ENCODE results near the gene WSB1.
A peak's percentile ranks its signal among the peaks of the same experiment; 100 is the strongest.

The WSB1 gene

DNA sequence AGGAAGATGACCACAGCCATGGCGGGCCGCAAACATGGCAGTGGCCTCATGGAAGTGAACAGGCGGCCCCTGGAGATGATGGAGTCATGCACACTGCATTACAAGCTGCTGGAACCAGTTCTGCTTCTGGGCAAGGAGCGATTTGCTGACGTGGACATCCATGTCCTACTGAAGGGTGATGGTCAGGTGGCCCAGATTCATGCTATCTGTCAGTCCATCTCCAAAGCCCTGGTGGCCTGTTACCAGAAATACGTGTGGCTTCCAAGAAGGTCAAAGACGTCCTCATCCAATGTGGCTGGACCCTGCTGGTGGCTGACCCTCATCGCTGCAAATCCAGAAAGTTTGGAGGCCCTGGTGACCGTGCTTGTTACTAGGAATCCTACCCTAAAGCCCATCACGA, 13.4 kb upstream of the WSB1 start:
- no peak for DNase-seq

DNA sequence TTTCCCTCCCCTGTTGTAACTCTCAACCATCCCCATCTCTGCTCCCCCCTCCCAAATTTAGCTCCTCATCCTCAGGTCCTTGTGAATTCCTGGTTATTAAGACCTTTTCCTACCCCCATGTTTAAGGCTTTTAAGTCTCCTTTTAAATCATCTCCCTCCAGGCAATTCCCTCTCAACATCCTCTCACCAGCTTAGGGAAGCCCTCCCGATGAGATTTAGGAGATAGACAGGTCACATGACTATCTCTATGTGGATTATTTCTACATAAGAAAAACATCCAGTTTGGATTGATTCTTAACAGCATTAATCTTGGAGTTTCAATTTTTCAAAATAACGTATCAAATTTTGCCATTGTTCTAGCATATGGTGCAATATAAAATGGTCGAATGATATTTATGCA, 12.5 kb upstream of the WSB1 start:
- no peak for DNase-seq

DNA sequence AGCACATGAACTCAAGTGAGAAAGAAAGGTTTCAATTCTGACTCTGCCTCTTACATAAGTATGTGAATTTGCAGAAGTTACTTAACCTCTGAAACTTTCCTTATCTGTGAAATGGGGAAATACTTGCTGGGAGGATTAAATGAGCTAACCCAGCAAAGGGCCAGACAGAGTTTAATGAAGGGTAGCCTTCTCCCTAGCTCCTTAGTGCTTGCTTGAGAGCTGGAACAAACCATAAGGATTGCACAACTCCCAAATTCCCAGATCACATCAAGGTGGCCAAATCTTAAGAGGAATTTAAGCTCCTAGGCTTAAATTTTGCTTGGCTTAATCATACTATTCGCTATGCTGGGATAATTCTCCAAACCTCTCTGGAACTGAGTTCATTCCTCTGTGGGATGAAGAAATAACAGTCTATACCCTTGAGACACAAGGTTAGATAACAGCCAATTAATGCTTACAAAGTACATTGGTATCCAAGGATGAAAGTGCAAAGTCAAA, 11.8 kb upstream of the WSB1 start:
- no peak for DNase-seq

DNA sequence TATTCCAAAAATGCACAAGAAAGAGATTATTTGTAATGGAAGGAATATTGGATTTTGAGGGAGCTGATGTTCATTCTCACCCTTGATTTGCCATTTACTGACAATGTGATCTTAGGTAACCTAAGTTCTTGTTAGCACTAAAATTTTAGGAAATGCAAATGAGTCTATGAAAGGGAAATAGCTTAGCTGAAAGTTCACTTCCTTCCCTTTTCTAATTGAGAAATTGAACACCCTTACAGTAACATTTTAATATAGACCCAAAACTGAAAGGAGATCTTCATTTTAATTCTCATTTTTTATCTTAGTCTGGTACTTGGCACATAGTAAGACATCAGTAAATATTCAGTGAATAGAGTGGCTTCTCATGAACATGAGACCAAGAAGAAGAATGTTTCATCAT, 10.9 kb upstream of the WSB1 start:
- no peak for DNase-seq

DNA sequence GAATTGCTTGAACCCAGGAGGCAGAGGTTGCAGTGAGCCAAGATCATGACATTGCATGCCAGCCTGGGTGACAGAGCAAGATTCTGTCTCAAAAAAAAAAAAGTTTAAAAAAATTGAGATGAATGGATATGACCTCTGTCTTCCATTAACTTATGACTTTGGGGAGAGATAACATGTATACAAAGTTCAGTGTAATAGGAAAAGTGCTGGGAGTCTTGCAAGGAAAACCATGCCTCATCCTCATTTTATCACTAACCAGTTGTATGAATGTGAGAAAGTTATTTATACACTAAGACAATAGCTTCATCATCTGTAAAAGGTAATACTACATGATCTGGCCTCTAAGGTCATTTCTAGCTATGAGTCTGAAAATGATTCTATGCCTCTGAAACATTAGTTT, 10.2 kb upstream of the WSB1 start:
- no peak for DNase-seq

DNA sequence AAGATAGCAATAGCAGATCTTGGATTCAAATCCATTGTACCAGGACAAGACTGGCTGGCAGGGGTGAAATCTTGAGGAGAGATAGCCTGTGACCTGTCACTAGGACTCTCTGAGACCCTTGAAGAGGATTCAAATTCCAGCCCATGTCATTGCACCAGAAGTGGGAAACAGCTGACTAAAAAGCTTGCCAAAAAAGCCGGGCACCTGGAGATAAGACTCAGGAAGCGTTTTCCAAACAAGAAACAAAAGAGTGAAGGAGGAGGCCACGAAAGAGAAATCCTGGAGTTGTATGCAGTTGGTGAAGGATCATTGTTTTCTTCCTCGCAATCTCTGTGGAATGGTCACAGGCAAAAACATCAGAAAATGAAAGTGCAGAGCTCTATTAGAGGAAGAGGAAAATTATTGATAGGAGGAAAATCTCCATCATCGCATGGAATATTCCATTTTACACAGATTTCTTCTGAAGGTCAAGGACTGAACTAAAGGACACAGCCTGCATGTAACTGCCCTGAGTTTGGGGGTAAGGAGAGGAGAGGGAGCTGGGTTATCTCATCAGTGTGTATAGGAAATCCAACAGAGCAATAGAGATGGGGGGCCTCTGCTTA, 9.0 kb upstream of the WSB1 start:
- DNase-seq, result no peak

DNA sequence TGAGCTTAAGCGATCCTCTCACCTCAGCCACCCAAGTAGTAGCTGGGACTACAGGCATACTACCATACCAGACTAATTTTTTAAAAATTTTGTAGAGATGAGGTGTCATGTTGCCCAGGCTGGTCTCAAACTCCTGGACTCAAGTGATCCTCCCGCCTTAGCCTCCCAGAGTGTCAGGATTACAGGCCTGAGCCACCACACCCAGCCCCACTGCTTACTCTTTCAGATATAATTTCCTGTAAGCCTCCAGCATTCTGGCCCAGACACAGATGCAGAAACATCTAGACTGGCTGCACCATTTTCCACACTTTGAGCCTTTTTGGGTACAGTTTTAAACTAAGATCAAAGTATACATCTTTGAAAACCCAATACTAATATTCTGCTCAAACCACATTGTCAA, 8.4 kb upstream of the WSB1 start:
- DNase-seq, result no peak

DNA sequence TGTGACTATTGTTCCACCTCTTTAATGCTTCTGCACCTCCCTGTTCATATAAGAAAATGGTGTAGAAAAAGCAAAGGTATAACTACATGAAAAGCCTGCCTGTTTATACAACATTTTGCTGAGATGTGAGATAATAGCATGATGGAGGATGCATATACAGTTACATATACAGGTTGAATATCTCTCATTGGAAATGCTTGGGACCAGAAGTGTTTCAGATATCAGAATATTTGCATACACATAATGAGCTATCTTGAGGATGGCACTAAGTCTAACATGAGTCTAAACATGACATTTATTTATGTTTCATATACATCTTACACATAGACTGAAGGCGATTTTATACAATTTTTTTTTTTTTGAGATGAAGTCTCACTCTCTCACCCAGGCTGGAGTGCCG, 5.7 kb upstream of the WSB1 start:
- peak; percentile 40 for DNase-seq

DNA sequence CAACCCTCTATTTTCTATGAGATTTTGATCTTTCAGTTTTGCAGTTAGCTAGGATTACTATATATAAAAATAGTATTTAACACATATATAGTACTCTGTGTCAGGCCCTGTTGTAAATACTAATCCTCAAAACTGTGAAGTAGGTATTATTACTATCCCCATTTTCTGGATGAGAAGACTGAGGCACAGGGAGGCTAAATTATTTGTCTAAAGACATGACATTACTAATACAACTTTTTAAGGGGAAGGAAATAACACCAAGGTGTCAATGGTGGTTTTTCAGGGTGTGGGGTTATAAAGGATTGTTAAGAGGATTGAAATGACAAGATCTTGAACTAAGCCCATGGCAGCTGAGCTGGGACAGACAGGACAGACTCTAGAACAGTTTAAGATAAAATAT, 4.1 kb upstream of the WSB1 start:
- DNase-seq, result no peak

DNA sequence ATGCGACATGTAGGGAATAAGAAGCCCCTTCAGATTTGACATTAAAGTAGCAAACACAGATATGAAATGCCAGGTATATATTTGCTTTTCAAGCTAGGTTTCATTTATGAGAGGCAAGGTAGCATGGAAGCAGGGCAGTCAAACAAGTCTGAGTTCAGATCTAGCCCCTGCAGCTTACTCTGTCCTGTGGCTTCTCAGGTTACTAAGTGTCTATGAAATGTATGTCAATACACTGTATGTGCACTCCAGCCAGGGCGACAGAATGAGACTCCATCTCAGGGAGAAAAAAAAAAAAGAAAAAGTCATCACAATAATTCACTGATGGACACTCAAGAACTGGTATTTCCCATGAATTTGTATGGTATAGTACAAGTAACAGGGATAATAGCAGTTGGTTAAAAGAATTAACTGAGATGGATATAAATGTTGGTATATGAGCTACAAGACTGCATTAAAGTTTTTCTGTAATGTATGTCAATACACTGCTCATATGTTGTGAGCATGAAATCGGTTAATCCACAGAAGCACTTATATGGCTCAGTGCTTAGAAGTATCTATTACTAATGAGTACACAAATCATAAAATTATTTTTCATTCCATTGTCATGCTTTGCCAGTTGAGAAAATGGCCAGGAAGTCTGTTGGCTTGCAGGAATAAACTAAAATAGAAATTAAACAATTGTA, 2.9 kb upstream of the WSB1 start:
- DNase-seq, result peak; percentile 31

DNA sequence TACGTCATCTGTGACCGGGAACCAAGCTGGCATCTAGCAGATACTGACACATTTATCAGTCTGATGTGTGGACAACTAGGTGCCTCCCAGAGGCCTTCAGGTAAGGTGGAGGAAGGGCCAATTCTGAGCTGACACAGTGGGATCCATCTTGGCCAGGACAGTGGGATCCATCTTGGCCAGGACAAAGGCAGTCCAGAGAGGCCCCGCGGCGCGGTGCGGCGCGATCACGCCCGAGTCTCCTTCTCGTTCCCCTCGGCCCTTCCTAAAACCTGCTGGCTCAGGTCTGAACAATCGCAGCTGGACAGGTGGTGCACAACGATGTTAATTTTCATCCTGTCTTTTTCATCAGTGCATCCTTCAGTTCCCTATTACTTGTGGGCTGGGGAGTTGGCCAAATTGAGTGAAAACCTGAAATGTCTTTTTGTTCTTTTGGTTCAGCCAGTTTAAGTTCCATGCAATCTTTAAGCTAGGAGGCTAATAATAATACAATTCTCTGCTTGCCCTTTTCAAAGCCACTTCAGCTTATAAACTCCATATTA, 486 bp upstream of the WSB1 start:
- no peak for DNase-seq

DNA sequence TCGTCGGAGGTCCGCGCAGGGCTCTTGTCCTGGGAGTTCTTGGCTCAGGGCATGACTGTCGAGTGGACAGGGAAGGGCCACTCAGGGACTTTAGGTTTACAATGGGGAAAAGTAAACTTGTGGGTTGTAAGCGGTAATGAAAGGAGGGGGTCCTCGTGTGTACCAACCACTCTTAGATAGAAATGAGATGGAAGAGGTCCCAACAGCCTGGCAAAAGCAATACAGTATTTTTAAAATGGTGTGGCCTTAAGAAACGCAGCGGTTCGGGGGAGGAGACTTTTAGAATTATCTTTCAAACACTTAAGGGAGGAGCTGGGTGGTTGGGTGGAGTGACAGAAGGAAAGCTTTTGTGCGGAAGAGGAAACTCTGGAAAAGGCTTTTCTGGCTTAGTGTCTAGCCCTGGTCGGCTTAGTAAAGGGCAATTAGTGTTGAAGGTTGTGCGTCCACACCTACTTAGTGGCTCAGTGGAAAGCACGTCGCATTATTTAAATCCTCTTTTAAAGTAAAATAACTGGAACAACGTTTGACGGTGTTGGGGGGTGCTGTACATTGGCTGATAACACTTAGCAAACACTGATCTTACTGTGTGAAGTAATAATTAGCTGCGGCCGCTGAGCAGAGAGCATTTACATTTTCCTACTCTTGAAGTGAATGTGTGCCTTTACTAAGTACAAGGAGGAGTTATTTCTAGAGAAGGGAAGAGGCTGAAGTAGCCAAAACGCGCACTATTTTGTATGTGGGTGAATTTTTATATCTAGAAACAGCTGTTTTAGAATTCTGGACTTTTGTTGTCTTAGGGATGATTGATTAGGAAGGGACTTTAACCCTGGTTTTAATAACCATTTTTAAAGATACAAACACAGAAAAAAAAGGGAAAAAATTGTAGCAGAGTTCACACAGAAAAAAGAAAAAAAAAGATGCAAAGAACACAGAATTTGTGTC, 1.0 kb downstream of the WSB1 start:
- peak; percentile 88 for DNase-seq

DNA sequence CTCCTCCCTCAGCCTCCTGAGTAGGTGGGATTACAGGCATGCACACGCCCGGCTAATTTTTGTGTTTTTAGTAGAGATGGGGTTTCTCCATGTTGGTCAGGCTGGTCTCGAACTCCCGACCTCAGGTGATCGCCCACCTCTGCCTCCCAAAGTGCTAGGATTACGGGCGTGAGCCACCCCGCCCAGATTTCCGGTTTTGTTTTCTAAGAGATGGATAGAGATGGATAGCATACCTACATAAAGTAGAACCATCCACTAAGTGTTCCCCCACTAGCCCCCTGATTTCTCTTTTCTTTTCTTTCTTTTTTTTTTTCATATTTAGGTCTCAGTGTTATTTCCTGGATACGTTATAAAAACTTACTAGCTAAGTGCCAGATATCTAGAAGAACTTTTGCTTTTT, 2.0 kb downstream of the WSB1 start:
- no peak for DNase-seq

DNA sequence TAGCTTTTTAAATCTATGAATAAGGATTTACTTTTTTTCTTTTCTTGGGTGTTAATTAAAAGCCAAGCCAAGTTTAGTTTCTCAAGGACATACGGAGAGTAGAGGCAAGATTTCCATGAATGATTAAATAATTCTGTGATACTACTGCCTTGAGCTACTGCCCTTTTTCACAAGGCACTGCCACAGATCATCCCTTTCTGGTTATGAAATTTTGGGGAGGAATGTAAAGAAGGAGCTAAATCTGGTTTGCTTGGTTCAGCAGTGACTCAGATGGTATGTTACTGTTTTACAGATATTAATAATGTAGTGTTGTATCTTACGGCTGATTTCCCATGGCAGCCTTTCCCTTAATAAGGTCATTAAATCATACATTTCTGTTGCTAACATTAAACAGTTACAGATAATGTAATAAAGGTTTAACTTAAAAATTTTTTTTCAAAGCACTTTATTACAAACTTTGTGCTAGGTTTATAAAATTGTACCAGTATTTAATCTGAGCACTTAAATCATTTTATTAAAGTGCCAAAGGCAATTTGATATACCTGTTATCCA, 2.6 kb downstream of the WSB1 start:
- DNase-seq, result no peak

DNA sequence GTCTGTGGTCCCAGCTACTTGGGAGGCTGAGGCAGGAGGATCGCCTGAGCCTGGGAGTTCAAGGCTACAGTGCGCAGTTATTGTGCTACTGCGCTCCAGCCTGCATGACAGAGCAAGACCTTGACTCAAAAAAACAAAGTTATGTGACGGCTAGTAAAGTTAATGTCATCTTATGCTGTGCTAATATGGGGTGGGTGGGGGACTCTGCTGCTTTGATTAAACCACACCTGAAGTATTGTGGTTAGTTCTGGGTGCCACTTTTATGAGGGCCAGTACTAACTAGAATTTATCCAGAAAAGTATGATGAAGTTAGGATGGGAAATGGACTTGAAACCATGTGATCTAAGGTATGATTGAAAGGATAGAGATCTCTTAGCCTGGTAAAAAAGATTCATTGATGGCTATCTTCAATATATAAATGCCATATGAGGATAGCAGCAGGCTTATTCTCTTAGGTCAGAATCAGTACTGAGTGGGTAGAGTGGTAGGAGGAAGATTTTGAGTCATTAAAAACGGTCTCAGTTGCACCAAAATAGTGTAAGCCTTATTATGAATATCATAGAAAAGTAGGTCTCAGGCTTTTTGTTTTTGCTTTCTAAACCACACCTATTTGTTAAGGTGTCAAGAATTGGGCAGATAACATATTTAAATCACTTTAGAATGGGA, 5.6 kb downstream of the WSB1 start:
- no peak for DNase-seq

DNA sequence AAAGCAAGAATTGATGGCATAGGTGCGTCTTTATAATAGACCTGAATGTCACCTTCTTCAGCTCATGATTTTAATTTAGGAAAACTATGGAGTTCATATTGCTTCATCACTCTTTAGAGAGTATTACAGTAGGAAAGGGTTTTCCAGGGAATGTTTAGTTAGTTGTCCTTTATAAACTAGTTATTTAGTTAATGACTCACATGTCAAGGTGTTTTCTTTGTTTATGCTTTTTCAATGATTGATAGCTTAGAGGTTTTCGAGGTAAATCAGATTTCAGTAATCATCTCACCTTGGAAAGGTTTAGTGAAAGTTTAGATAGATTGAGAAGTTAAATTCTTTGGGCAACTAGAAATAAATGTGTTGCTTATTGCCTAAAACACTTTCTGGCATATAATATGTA, 9.8 kb downstream of the WSB1 start:
- no peak for DNase-seq

DNA sequence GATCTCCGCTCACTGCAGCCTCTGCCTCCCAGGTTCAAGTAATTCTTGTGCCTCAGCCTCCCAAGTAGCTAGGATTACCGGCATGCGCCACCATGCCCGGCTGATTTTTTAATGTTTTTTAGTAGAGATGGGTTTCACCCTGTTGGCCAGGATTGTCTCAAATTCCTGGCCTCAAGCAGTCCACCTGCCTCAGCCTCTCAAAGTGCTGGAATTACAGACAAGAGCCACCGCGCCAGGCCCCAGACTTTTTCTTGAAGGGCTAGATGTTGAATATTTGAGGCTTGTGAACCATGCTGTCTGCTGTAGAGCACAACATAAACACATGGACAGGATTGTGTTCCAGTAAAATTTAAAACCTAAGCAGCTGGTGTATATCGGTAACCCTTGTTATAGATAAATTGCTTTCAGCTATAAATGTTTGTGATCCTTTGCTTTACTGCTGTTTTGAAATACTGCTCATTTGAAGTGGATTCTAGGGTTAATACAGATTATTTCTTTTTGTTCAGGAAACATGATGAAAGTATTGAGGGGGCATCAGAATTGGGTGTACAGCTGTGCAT, 12.4 kb downstream of the WSB1 start:
- no peak for DNase-seq

DNA sequence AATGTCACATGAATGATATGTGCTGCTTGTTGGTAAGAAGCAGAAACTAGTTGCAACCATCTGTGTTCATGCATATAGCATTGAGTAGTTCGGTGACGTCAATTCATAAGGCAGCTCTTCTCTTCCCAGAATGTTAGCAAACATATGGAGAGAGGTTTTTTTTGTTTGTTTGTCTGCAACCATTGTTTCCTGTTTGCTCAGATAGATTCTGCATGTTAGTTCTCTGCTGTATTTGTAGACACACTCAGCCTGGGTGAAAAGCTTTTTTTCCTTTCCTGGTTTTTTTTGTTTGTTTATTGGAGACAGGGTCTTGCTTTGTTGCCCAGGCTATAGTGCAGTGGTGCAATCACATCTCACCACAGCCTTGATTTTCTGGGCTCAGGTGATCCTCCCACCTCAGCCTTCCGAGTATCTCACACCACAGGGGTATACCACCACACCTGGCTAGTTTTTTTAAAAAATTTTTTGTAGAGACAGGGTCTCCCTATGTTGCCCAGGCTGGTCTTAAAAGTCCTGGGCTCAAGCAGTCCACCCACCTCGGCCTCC, 16.7 kb downstream of the WSB1 start:
- no peak for DNase-seq

DNA sequence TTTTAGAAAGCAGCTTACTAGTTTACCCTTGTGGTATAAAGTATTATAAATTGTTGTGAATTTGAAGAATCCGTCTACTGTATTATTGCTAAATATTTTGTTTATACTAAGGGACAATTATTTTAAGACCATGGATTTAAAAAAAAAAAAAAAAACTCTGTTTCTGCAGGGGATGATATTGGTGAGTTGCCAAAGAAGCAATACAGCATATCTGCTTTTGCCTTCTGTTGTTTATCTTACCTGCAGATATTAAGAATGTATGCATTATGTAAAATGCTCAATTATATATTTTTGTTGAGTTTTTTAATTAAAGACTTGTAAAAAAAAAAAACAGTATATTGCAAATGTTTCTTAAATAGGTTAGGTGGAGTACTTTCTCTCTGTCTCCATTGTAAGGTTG, 19.4 kb downstream of the WSB1 start:
- no peak for DNase-seq

DNA sequence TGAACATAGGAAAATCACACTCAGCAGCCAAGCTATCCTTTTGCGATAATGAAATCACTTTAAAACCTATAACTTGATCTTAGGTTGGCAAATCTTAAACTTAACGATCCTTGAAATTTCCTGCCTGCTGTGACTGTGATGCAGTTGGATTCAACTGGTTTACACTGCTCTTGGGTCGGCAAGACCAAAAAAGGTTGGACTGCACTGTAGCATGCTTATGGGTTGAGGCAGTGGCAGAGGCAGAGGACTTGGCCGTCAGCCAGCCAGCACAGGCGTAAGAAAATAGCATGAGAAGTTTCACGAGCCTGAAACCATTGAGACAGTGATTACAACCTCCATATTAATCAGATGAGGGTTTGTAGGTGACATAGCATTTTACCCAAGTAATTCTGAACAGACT, 21.4 kb downstream of the WSB1 start:
- DNase-seq, result no peak

DNA sequence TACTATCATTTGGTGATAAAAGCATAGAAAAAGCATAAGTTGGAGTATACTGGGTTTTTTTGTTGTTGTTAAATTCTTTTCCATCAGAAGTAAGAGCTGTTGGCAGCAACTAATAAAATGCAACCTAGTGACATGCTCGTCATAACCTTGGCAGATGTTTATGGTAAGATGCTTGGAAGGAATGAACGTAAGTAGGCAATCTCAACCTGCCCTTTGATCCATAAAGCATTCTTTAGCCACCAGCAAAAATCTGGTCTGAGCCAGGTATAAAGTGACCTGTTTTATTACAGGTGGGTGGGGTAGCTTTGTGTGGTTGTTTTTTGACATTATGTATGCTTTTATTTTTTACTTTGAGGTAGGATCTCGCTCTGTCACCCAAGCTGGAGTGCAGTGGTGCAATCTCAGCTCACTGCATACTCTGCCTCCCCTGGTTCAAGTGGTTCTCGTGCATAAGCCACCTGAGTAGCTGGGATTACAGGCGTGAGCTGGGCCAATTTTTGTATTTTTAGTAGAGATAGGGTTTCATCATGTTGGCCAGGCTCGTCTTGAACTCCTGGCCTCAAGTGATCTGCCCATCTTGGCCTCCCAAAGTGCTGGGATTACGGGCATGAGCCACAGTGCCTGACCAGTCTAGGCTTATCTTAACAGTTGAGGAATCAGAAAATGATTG, 22.0 kb downstream of the WSB1 start:
- no peak for DNase-seq

DNA sequence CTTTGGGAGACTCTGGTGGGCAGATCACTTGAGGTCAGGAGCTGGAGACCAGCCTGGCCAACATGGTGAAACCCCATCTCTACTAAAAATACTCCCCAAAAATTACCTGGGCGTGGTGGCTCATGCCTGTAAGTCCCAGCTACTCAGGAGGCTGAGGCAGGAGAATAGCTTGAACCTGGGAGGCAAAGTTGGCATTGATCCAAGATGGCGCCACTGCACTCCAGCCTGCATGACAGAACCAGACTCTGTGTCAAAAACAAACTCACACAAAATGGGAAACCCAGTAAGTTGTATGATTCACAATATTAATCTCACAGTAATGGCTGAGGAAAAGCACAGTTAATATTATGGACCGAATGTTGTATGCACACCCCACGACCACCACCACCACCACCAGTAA, 24.3 kb downstream of the WSB1 start:
- no peak for DNase-seq

Measured in NCI-H526 treated with DMSO at 0.1 percent for 48 hours (cell line).